H1 (cell line): Measurements from ENCODE around the gene RBCK1. TPM values are rescaled to one million over a fixed set of nuclear protein-coding genes. Genes with fewer than 3 reads are reported as not detected.

Experiments
- CTCF ChIA-PET: fragments of 300-600 bp; sonication (Branson Sonifier 250); formaldehyde crosslinking; loops from one replicate; lab custom pipeline; 2021; ENCODE audit not compliant: partially characterized antibody; lab: Charles Lee
- POLR2A ChIA-PET: fragments of 300-600 bp; sonication (Branson Sonifier 250); formaldehyde crosslinking; loops from one replicate; lab custom pipeline; 2021; ENCODE audit warnings: inconsistent platforms; ENCODE audit not compliant: partially characterized antibody; lab: Charles Lee
- DNase-seq, 2 experiments: peaks; one replicate each; pipeline versions ENCODE4 v3.0.0 to v3.0.0-alpha.2; 2010 to 2022; ENCODE audit warnings: low spot score in 2 of 2, low read depth in 1 of 2, mixed read lengths in 1 of 2
- FAIRE-seq: peaks from 2 replicates; lab custom pipeline; 2011; peaks lifted over from hg19 to GRCh38; lab: Jason Lieb, UNC
- H2AFZ ChIP-seq: 2 replicates; pipeline ENCODE4 v1.8.1; 2012; ENCODE audit warnings: low read length, inconsistent platforms
- H2AK5ac ChIP-seq: 2 replicates; pipeline ENCODE4 v1.6.1; 2013; ENCODE audit warnings: low read depth, low read length
- H2BK120ac ChIP-seq: replicated peaks from 2 replicates; pipeline ENCODE3; 2013; ENCODE audit warnings: low read depth, low read length, inconsistent platforms
- H2BK12ac ChIP-seq: 2 replicates; pipeline ENCODE4 v1.6.1; 2013; ENCODE audit warnings: low read depth, low read length
- H2BK15ac ChIP-seq: 2 replicates; pipeline ENCODE4 v1.6.1; 2013; ENCODE audit warnings: low read length
- H2BK20ac ChIP-seq: 2 replicates; pipeline ENCODE4 v1.6.1; 2013; ENCODE audit warnings: low read length
- H2BK5ac ChIP-seq: 2 replicates; pipeline ENCODE4 v1.6.1; 2013; ENCODE audit warnings: low read depth, low read length
- H3K14ac ChIP-seq: 2 replicates; pipeline ENCODE4 v1.6.1; 2013; ENCODE audit warnings: inconsistent platforms; ENCODE audit not compliant: insufficient read length
- H3K18ac ChIP-seq: 2 replicates; pipeline ENCODE4 v1.6.1; 2013; ENCODE audit warnings: low read length; ENCODE audit errors: extremely low read depth
- H3K23ac ChIP-seq: 2 replicates; pipeline ENCODE4 v1.6.1; 2013; ENCODE audit warnings: inconsistent platforms; ENCODE audit not compliant: insufficient read length
- H3K23me2 ChIP-seq: 2 replicates; pipeline ENCODE4 v1.6.1; 2013; ENCODE audit warnings: low read depth, low read length
- H3K27ac ChIP-seq: 2 replicates; pipeline ENCODE4 v1.6.1; 2011; ENCODE audit warnings: low read depth, low read length, inconsistent platforms
- H3K27me3 ChIP-seq, 4 experiments: replicated peaks in 1 of 4; 1 replicate in 1 of 4; 2 replicates in 3 of 4; pipeline versions ENCODE4 v1.6.1 to v1.8.1; 2011 to 2013; ENCODE audit warnings: low read length in 3 of 4, mild to moderate bottlenecking in 3 of 4, inconsistent platforms in 2 of 4, mixed read lengths in 2 of 4, moderate library complexity in 1 of 4; ENCODE audit not compliant: control insufficient read depth in 3 of 4, insufficient read depth in 3 of 4; ENCODE audit errors: extremely low read depth in 1 of 4
- H3K36me3 ChIP-seq, 4 experiments: 2 replicates each; pipeline versions ENCODE4 v1.6.1 to v1.8.1; 2011 to 2013; ENCODE audit warnings: mild to moderate bottlenecking in 4 of 4, low read length in 3 of 4, moderate library complexity in 2 of 4, control low read depth in 1 of 4, inconsistent platforms in 1 of 4; ENCODE audit not compliant: insufficient read depth in 4 of 4, control insufficient read depth in 2 of 4
- H3K4ac ChIP-seq: replicated peaks from 2 replicates; pipeline ENCODE3; 2013; ENCODE audit warnings: low read length, low read depth, mixed read lengths, inconsistent platforms; ENCODE audit not compliant: insufficient read length
- H3K4me1 ChIP-seq, 4 experiments: replicated peaks in 1 of 4; 1 replicate in 1 of 4; 2 replicates in 3 of 4; pipeline versions ENCODE4 v1.6.1 to v1.8.1; 2011 to 2013; ENCODE audit warnings: low read length in 3 of 4, inconsistent platforms in 2 of 4, mixed read lengths in 1 of 4; ENCODE audit not compliant: insufficient read depth in 4 of 4, control insufficient read depth in 3 of 4
- H3K4me2 ChIP-seq, 2 experiments: 2 replicates each; pipeline versions ENCODE4 v1.6.1 to v1.8.1; 2011 to 2013; ENCODE audit warnings: low read depth in 2 of 2, low read length in 2 of 2, control low read depth in 1 of 2, inconsistent platforms in 1 of 2, mild to moderate bottlenecking in 1 of 2; ENCODE audit not compliant: insufficient read depth in 1 of 2
- H3K4me3 ChIP-seq, 4 experiments: fragments of 200-600, 300-600 bp in 1 of 4; sonication (generic), shearing (Covaris generic), sonication (Bioruptor Twin) in 1 of 4; 2 replicates each; pipeline versions ENCODE4 v1.5.1 to v1.8.1; 2011 to 2016; ENCODE audit warnings: low read length in 4 of 4, low read depth in 3 of 4, control low read depth in 2 of 4, inconsistent platforms in 2 of 4, mild to moderate bottlenecking in 2 of 4, mixed read lengths in 1 of 4, moderate library complexity in 1 of 4; ENCODE audit not compliant: insufficient read depth in 2 of 4; ENCODE audit errors: extremely low read depth in 1 of 4
- H3K56ac ChIP-seq: replicated peaks from 2 replicates; pipeline ENCODE3; 2013; ENCODE audit warnings: low read depth, mild to moderate bottlenecking, mixed read lengths, low read length, inconsistent platforms; ENCODE audit not compliant: insufficient read length
- H3K79me1 ChIP-seq: 2 replicates; pipeline ENCODE4 v1.6.1; 2013; ENCODE audit warnings: low read depth, low read length, control low read depth
- H3K79me2 ChIP-seq, 2 experiments: 2 replicates each; pipeline versions ENCODE4 v1.6.1 to v1.8.1; 2012 to 2013; ENCODE audit warnings: low read length in 2 of 2, mild to moderate bottlenecking in 2 of 2, inconsistent platforms in 1 of 2; ENCODE audit not compliant: insufficient read depth in 2 of 2, control insufficient read depth in 1 of 2
- H3K9ac ChIP-seq, 4 experiments: replicated peaks in 1 of 4; 1 replicate in 1 of 4; 2 replicates in 3 of 4; pipeline versions ENCODE4 v1.6.1 to v1.8.1; 2011 to 2013; ENCODE audit warnings: low read depth in 3 of 4, low read length in 3 of 4, control low read depth in 2 of 4, mild to moderate bottlenecking in 2 of 4, moderate library complexity in 2 of 4, inconsistent platforms in 1 of 4; ENCODE audit errors: extremely low read depth in 1 of 4
- H3K9me3 ChIP-seq, 2 experiments: 2 replicates each; pipeline versions ENCODE4 v1.6.1 to v1.8.1; 2012 to 2013; ENCODE audit warnings: mild to moderate bottlenecking in 2 of 2, moderate library complexity in 2 of 2, control low read depth in 1 of 2, inconsistent platforms in 1 of 2, low read depth in 1 of 2, low read length in 1 of 2, mixed read lengths in 1 of 2; ENCODE audit not compliant: insufficient read depth in 2 of 2
- H4K20me1 ChIP-seq, 2 experiments: replicated peaks in 1 of 2; 2 replicates each; pipeline versions ENCODE3 to v1.8.1; 2011 to 2013; ENCODE audit warnings: inconsistent platforms in 2 of 2, low read length in 2 of 2, mild to moderate bottlenecking in 1 of 2; ENCODE audit not compliant: insufficient read depth in 2 of 2, control insufficient read depth in 1 of 2
- H4K5ac ChIP-seq: 2 replicates; pipeline ENCODE4 v1.6.1; 2013; ENCODE audit warnings: low read length, low read depth, mixed read lengths, inconsistent platforms; ENCODE audit not compliant: insufficient read length
- H4K8ac ChIP-seq: 2 replicates; pipeline ENCODE4 v1.8.0; 2013; ENCODE audit warnings: mild to moderate bottlenecking, moderate library complexity, low read length, inconsistent platforms; ENCODE audit not compliant: insufficient read depth; ENCODE audit errors: extremely low read depth
- H4K91ac ChIP-seq: replicated peaks from 2 replicates; pipeline ENCODE3; 2013; ENCODE audit warnings: low read length, mixed read lengths, inconsistent platforms; ENCODE audit not compliant: insufficient read length
- ATF3 ChIP-seq: IDR thresholded peaks from 2 replicates; pipeline ENCODE4 v1.6.1; 2011; ENCODE audit warnings: low read depth, mild to moderate bottlenecking, low read length; ENCODE audit not compliant: insufficient read depth
- CEBPB ChIP-seq: IDR thresholded peaks from 2 replicates; pipeline ENCODE4 v1.6.1; 2012; ENCODE audit warnings: low read depth, low read length
- KDM5A ChIP-seq: fragments of 200-600 bp; IDR thresholded peaks from 2 replicates; pipeline ENCODE4 v1.7.1; 2012; ENCODE audit warnings: mild to moderate bottlenecking, low read length, inconsistent platforms, mixed read lengths
- PHF8 ChIP-seq: fragments of 200-600 bp; sonication (generic); conservative IDR thresholded peaks from 2 replicates; pipeline ENCODE4 v1.7.1; 2012; ENCODE audit warnings: low read depth, mild to moderate bottlenecking, inconsistent platforms, low read length, moderate library complexity
- POLR2AphosphoS5 ChIP-seq: IDR thresholded peaks from 2 replicates; pipeline ENCODE4 v1.6.1; 2011; ENCODE audit warnings: low read depth, low read length
- RBBP5 ChIP-seq: IDR thresholded peaks from 2 replicates; pipeline ENCODE4 v1.7.1; 2012; ENCODE audit warnings: low read depth, mild to moderate bottlenecking, inconsistent platforms, low read length, moderate library complexity, borderline replicate concordance
- RNF2 ChIP-seq: fragments of 200-900, 300-1000 bp; sonication (generic); IDR thresholded peaks from 2 replicates; pipeline ENCODE4 v1.7.1; 2016; ENCODE audit warnings: borderline replicate concordance, low read depth, mild to moderate bottlenecking, antibody characterized with exemption, low read length; ENCODE audit not compliant: poor library complexity, severe bottlenecking; ENCODE audit errors: missing control alignments
- SAP30 ChIP-seq: fragments of 300-600 bp; sonication (generic); IDR thresholded peaks from 2 replicates; pipeline ENCODE4 v1.7.1; 2012; ENCODE audit warnings: low read length, moderate library complexity, mild to moderate bottlenecking, inconsistent platforms; ENCODE audit not compliant: insufficient read depth, insufficient replicate concordance
- SIX5 ChIP-seq: IDR thresholded peaks from 2 replicates; pipeline ENCODE4 v1.6.1; 2011; ENCODE audit warnings: mild to moderate bottlenecking, low read depth, low read length
- TAF7 ChIP-seq: optimal IDR thresholded peaks from 2 replicates; pipeline ENCODE3; 2011; ENCODE audit warnings: low read depth, mild to moderate bottlenecking, inconsistent platforms, low read length, moderate library complexity, borderline replicate concordance
- whole genome bisulfite sequencing, 2 experiments: shearing (Covaris generic) in 1 of 2; methylation state at CpG; one replicate each; pipeline versions ENCODE4 v1.1.6 to v1.1.7; 2013 to 2015; ENCODE audit warnings: low lambda C conversion rate in 2 of 2, mixed read lengths in 2 of 2, inconsistent platforms in 1 of 2, low coverage in 1 of 2, missing lambda C conversion rate in 1 of 2; ENCODE audit not compliant: insufficient replicate concordance in 2 of 2, insufficient coverage in 1 of 2, insufficient read length in 1 of 2; ENCODE audit errors: extremely low coverage in 1 of 2, missing lambda C conversion rate in 1 of 2; 5-methylcytosine and 5-hydroxymethylcytosine counted together
- polyA plus RNA-seq, 7 experiments: library from polyadenylated mRNA; depleted of rRNA in 3 of 7; stranded (reverse) in 5 of 7; unstranded in 2 of 7; fragments of >200 nt in 5 of 7; fragments of 200-250 nt in 2 of 7; gene quantifications; 1 replicate in 5 of 7; 2 replicates in 1 of 7; 4 replicates in 1 of 7; pipeline versions ENCODE4 v1.2.1 to v1.2.3, GENCODE V29; 2011 to 2013; ENCODE audit warnings: missing spikeins in 2 of 7, mixed read lengths in 2 of 7
- total RNA-seq: library from RNA; stranded (reverse); fragmentation: NEBNext Ultra II Directional; extraction: Animal tissue kit (Norgen Biotek cat#: 25700); gene quantifications from 2 replicates; pipeline ENCODE4 v1.2.1, GENCODE V29; 2021

RBCK1 gene
- total and polyA plus RNA-seq, 2 of the 8 experiments (the other 6 are each of a cell fraction or from before 2014, with no cell fraction given) = 43.1 to 54.7 TPM

- H3K4me3 ChIP-seq = no peak overlapping the region
- H3K4me2 ChIP-seq = no peak overlapping the region
- DNase-seq (no peak), FAIRE-seq (no peak)
- TF ChIP-seq KDM5A (no peak), ATF3 (no peak), RNF2 (no peak), POLR2AphosphoS5 (no peak), SAP30 (no peak), CEBPB (no peak), SIX5 (no peak), PHF8 (no peak), RBBP5 (no peak), TAF7 (no peak)
- no peak overlapping the region for H2BK20ac ChIP-seq
- no peaks in the 10 kb centered on the region; the same call in 1 of the 2 replicates for H3K79me1 ChIP-seq
- H3K23me2 ChIP-seq = no peaks in the 10 kb centered on the region
- no peak overlapping the region for H3K23ac ChIP-seq
- H2AK5ac ChIP-seq = no peak overlapping the region
- no peaks in the 10 kb centered on the region for H3K79me2 ChIP-seq
- no peak overlapping the region for H3K9ac ChIP-seq
- no peak overlapping the region for H3K56ac ChIP-seq
- H3K4me1 ChIP-seq = no peaks in the 10 kb centered on the region; a peak in 3 of 7 replicates
- H3K4ac ChIP-seq = no peak overlapping the region
- no peaks in the 10 kb centered on the region for H3K27me3 ChIP-seq
- no peak overlapping the region for H2BK120ac ChIP-seq
- no peak overlapping the region for H2BK15ac ChIP-seq
- H3K18ac ChIP-seq = no peak overlapping the region
- ChIA-PET CTCF (interaction anchor here (1.0 to 1.4 kb wide), 2 partner anchors 10 to 30 kb away, joined by 4 to 11 read pairs; no protein-coding TSS in a partner anchor), POLR2A (interaction anchor here (0.8 to 1.9 kb wide), 5 partner anchors 9 to 21 kb away, joined by 3 to 4 read pairs (median 3); no protein-coding TSS in a partner anchor)
- peaks cover 0 to 13% of the 10 kb centered on the region in 2 experiments for H4K20me1 ChIP-seq
- no peak overlapping the region for H2AFZ ChIP-seq
- no peak overlapping the region for H2BK12ac ChIP-seq
- H3K27ac ChIP-seq = no peak overlapping the region
- no peak overlapping the region for H4K8ac ChIP-seq
- no peak overlapping the region for H4K91ac ChIP-seq
- H3K14ac ChIP-seq = no peak overlapping the region
- peaks cover 3 to 34% (median 20%) of the 10 kb centered on the region in 4 experiments; a peak in 7 of 8 replicates for H3K36me3 ChIP-seq
- H2BK5ac ChIP-seq = no peak overlapping the region
- WGBS, 2 experiments = 95% methylated on average over 8 of the region's 8 CpGs; no CpG with 5 or more reads in 1 of the 2 experiments
- H3K9me3 ChIP-seq = peaks cover 0 to 8% of the 10 kb centered on the region in 2 experiments; a peak in 1 of 4 replicates
- H4K5ac ChIP-seq = no peak overlapping the region
These were observed 13.7 kb downstream of the RBCK1 start for GRCh38 chr20:421685-422250.
